ENCODE measurements around the gene ELF1. TPM values are rescaled to one million over a fixed set of nuclear protein-coding genes. Genes with fewer than 3 reads are reported as not detected.
A peak's percentile ranks its signal among the peaks of the same experiment; 100 is the strongest.

Gene ELF1
- 28.9 TPM for polyA plus RNA-seq (ENCODE audit: insufficient read length)

DNA sequence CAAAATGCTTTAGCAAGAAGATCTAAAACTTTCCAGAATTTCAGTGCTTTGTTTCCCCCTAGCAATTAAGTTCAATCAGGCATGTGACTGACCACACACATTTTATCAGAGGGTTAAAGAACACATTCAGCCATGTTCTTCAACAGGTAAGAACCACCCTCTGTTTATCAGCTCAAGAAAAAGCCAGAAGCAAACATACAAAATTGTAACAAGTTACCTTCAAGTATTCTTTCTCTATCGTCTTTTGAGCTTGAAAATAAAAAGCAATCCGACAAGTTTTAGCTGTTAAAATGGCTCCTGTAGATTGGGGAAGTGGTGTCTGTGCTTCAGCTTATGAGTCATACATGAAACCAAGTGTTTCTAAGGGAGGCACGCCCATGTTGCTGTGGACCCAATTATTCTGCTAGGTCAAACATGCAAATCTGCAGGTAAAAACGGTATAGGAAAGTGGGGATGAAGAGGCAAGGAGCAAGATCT lies at the start of gene ELF1:
Gene ELF1 (minus strand): TSS at position 306 of the 477 bp plus-strand sequence. CDS start 37,262 bp downstream, outside the sequence.
- peak; percentile 31 for DNase-seq (ENCODE audit: low read depth)

DNA sequence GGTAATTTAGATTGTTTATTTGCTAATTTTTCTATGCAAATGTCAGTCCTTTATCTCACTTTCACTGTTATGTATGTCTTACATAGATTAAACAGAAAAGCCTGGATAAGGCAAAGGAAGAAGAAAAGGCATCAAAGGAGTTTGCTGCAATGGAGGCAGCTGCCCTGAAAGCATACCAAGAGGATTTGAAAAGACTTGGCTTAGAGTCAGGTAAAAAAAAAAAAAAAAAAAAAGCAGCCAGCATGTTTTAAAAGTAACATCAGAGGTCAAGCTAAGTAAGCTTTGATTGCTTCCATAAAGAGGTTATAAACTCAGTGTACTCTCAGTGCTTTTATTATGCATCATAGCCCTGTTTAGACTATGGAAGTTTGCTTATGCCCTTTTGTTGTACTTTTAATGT lies 46.0 kb upstream of the ELF1 start:
- DNase-seq (ENCODE audit: low read depth): no peak

DNA sequence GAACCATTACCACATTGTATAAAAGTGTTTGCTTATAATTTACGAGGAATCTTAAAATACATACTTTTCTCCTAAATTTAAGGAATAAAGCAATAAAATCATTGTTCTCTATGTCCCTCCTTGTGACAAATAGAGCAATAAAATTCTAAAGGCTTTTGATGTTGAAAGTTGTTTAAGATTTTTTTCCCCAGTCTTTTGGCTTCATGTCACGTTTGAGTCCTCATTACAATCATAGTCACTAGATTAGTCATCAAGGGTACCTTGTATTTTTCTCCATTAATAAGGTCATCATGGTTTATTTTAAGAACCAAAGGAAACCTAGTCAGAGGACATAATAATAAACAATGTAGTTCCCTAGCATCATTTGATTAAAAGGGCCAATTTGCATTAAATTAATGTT lies 45.4 kb upstream of the ELF1 start:
- DNase-seq (ENCODE audit: low read depth): no peak

DNA sequence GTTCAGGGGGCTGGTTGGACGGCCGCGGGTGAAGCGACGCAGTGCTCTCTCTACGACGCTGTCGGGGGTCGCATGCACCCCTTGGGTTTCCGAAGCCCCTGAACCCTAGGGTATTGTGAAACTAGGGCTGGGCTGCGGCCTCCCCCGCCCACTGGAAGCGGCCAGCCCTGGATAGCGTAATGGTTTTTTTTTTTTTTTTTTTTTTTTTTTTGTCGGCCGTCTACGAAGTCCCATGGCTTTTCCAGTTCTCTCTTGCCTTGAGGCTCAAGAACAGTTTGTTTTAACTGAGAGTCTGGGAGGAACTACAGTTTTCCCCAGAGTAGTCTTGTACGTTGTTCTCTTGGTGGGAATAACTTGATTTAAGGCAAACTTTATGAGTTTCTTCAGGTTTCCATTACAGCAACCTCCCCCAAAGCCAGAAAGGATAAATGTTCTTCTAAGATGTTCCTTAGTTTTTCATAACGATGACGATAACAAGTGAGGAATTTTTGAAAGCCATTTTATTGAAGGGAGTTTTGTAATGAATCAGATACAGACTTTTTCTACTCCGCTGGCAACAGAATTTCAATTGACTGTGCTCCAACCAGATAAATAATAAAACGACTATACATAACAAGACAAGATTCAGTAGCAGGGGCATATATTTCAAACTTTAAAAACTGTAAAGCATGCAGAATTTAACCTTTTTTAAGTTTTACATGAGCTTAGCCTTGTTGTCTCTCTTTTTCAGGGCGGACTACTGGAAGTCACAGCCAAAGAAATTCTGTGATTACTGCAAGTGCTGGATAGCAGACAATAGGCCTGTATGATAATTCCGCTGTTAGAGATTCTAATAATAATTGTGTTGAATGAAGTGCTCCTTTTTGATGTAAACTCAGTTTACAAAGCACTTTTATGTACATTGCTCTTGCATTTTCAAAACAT lies 43.1 kb upstream of the ELF1 start:
- peak; percentile 54 for DNase-seq (ENCODE audit: low read depth)

DNA sequence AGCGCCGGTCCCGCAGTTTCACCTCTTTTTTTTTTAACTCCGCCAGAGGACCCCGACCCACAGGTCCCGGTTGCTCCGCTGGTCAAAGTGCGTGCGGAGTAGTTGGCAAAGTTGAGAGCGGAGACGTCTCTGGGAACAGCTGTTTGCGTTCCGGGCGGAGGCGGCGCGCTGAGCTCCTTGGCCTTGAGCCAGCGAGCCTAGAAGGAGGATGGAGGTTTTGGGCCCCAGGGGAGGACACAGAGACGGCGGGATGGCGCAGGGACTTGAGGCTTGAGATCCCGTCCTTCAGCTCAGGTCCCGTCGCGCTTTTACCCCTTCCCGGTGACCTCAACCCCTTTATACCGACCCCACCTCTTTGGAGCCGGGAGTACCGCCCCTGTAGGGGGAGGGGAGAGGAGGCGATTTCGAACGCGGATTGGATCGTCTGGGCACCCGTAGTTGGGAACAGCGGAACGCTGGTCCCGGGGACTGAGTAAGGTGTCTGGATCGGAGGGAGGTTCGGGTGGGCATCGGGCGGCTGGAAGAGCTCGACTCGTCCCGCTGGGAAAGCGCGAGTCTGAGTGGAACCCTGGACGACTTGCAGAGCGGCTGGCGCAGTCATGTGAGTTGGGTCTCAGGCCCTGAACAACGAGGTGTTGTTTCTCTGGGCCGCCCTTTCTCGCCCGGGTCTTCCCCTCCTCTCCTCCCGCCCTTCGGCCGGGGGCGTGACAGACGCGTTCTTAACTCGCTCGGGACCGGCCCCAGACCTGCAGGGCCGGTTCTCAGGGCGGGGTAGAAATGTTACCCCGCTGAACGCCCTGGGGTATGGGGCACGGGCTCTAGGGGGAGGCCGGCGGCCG lies 42.2 kb upstream of the ELF1 start, which contains the start of gene WBP4:
Gene WBP4 (plus strand): TSS at position 435 of the 839 bp plus-strand sequence. CDS start 165 bp downstream, at position 600.
- peak; percentile 95 for DNase-seq (ENCODE audit: low read depth)

DNA sequence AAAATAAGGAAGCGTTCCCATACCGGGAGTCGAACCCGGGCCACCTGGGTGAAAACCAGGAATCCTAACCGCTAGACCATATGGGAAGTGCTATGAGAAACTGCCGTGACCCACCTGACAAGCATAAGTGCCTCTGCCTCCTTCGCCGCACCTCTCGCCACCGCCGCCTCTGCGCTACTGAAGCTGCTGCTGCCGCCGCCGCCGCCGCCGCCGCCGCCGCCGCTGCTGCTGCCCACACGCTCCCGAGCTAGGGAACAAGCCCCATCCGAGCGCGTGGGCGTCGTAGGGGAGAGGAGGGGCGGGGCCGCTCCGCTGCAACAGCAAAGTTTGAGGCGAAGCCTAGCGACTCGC lies 41.6 kb upstream of the ELF1 start:
- DNase-seq (ENCODE audit: low read depth): peak; percentile 64

DNA sequence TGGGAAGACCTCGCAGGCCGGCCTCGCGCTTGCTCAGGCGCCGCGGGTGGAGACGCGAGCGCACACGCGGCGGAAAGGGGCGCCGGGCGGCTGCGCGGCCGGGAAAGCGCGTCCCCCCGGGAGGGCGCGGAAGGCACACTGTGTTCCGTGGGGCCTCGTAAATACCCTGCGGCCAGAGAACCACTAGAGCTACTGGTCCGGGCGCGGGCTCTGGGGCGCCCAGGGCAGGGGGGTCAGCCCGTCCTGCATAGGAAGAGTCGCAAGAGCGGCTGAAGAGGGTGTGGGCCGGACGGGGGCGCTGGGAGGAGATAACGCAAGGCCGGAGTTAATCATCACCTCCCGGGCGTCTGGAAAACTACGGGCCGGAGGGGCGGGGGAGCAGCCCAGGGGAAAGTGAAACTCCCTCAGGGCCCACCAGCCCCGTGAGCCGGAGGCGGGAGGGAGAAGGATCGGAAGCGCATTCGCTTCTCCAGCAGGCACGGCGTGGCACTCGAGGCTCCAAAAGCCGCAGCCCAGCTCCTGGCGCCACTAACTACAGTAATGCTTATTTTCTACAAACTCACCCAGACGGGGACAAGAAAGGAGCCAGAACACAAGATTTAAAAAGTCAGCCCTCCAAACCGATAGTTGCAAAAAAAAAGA lies 41.1 kb upstream of the ELF1 start:
- DNase-seq (ENCODE audit: low read depth): no peak

DNA sequence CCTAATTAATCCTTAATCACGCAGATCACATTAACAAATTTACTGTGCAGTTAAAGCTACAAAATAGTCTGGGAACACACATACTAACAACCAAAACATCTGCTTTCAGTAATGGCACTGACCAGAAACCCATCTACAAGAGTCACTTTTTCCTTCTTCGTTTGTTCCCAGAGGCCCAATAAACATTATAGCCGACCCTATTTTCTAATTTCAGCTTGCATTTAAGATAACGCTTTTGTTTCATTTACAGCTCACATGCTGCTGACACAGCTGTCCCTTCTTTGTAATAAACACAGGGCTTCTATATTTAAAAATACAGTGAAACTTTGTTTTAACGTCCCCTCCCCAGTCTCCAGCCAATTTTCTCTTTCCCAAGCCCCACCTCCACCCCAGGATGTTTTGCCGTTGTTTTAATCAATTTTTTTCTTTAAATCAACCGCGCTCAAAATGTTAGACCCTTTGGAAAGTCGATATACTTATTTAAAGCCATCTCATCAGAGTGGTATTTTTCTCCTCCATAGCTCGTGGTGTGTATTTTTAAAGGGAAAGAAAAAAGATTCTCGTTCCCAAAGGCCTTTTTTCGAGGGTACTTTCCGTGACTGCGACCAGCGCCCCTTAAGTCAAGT lies 40.5 kb upstream of the ELF1 start:
- DNase-seq (ENCODE audit: low read depth): no peak

DNA sequence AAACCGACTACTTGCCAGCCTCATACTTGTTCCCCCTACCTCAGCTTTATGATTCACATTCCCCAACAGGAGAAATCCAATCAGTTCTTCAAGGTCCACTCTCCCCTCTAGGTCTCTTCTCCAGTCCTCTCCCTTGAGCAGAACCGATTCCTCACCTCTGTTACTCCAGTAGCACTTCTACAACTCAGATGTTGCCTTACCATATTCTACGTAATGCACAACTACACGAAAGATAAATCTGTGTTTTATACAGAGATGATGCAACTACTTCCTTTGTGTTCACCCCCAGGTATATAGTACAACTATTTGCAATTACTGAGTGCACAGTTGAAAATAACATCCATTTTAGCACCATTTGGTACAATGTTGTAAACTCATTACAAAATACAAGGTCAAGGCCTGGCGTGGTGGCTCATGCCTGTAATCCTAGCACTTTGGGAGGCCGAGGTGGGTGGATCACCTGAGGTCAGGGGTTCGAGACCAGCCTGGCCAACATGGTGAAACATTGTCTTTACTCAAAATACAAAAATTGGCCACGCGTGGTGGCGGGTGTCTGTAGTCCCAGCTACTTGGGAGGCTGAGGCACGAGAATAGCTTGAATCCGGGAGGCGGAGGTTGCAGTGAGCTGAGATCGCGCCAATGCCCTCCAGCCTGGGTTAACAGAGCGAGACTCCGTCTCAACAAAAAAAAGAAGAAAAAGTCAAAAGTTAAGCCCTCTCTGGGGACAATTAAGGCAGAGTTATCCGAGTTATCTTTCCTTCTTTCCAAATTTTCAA lies 39.4 kb upstream of the ELF1 start:
- no peak for DNase-seq (ENCODE audit: low read depth)

DNA sequence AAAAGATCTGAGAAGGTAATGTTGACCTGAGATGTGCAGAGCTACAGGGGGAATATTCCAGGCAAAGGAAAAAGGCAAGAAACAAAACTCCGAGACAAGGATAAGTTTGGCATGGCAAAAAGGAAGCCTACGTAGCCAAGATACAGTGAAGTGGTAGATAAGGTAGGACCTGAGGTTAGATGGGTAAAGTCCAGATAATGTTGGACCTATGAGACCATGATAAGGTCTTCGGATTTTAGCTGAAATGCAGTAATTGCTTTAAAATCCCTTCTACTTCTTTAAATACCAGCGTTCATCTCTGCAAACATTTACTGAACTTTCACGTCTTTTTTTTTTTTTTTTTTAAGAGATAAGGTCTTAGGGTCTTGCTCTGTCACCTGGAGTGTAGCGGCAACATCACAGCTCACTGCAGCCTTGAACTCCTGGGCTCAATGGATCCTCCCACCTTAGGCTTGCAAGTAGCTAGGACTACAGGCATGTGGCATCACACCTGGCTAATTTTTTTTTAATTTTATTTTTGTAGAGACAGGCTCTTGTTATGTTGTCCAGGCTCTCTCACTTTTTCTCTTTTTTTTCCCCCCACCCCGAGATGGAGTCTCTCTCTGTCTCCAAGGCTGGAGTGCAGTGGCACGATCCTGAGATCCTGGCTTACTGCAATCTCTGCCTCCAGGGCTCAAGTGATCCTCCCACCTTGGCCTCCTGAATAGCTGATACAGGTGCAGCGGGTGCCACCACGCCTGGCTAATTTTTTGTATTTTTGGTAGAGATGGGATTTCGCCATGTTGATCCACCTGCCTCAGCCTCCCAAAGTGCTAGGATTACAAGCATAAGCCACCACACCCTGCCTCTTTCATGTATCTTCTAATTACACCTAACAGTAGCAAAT lies 38.0 kb upstream of the ELF1 start:
- no peak for DNase-seq (ENCODE audit: low read depth)

DNA sequence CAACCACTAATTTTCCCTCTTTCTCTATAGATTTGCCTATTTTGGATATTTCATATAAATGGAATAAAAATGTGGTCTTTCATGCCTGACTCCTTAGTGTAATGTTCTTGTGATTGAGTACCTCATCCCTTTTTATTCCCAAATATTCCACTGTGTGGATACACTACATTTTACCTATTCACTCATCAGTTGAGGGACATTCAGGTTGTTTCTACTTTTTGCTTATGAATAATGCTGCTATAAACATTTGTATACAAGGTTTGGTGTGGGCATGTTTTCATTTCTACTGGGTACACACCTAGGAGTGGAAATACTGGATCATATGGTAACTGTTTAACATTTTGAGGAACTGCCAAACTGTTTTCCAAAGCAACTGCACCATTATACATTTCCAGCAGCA lies 37.1 kb upstream of the ELF1 start:
- DNase-seq (ENCODE audit: low read depth): no peak

DNA sequence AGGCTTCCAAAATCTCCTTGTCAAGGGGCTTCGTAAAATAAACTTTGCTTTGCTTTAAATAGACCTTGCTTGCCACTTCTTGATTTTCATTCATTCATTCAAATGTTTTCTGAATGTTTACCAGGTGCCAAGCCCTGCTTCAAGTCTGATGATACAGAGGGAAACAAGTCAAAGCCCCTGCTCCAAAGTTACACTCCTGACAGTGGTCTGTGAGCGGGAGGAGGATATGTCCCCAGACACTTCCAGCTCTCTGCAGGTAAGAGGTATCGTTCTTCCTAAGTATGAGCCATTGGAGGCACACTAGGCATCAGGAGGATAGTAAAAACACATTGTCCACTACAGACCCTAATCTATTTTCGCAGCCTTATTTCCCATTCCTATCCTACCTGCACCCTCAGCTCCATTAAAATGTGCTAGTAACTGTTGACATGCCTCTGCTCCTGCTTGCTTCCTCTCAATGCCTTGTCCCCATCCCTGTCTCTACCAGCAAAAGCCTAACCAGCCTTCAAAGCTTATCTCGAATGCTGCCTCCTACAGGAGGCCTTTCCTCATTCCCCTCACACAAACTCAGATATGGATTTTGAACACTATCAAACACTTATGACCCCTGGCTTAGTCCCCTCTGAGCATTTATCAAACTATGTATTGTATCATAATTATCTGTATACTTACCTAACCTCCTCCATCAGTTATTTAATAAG lies 36.0 kb upstream of the ELF1 start:
- no peak for DNase-seq (ENCODE audit: low read depth)

DNA sequence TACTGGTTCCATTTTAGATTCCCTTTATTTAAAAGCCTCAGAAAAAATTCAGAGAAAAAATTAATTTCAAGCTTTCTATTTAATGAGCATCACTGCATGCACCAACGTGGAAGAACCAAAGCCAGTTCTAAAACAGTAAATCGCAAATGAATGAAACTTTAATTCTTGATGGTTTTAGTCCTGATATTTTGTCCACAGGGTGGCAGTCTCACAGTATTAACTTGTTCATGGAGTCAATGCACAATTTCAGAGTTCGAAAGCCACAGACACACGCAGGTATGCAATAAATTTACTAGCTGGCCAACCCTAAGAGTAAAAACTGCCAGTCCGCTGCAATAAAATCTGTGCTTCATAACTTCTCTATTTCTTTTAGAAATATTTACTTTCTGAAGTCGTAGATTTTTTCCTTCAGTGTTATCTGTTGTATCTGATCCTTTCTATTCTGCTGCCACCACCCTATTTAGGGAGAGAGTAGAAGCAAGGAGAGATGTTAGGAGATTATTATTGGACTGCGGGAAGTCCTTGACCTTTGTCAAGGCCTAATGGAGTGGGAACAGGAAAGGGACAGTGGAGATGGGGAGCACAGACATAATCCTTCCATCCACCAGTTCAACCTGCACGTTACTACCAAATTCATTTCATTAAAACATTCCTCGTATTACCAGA lies 35.2 kb upstream of the ELF1 start:
- DNase-seq (ENCODE audit: low read depth): no peak

DNA sequence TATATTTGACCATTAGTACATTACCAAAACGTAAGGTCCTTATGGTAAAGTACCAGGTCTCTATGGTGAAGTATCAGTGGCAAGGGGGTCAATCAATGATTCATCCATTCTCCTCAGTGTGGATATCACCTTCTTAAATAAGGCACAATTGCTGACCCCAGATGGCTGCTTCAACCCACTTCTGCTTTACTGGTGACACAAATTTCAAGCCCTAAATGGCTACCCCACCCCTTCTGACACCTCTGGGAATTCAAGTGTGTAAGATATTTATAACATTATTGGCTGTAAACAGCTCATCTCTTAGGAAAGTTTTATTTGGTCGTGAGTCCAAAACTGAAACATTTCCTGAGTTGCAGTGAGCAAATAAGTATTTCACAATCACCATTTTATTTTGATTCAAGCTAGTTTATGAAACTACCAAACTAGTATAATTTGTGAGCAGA lies 34.3 kb upstream of the ELF1 start:
- DNase-seq (ENCODE audit: low read depth): no peak

DNA sequence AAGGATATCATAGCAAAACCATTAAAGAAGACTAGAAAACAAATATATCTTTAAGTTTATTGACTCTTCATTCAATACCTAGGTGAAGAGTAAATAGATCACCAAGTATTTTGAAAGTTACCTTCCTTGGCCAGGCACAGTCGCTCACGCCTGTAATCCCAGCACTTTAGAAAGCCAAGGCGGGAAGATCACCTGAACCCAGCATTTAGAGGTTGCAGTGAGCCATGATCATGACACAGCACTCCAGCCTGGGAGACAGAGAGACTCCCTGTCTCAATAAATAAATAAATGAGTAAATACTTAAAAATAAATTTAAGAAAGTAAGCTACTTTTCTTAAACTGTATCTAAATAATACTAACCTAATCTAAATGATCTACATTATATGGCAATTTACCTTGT lies 33.3 kb upstream of the ELF1 start:
- DNase-seq (ENCODE audit: low read depth): no peak

DNA sequence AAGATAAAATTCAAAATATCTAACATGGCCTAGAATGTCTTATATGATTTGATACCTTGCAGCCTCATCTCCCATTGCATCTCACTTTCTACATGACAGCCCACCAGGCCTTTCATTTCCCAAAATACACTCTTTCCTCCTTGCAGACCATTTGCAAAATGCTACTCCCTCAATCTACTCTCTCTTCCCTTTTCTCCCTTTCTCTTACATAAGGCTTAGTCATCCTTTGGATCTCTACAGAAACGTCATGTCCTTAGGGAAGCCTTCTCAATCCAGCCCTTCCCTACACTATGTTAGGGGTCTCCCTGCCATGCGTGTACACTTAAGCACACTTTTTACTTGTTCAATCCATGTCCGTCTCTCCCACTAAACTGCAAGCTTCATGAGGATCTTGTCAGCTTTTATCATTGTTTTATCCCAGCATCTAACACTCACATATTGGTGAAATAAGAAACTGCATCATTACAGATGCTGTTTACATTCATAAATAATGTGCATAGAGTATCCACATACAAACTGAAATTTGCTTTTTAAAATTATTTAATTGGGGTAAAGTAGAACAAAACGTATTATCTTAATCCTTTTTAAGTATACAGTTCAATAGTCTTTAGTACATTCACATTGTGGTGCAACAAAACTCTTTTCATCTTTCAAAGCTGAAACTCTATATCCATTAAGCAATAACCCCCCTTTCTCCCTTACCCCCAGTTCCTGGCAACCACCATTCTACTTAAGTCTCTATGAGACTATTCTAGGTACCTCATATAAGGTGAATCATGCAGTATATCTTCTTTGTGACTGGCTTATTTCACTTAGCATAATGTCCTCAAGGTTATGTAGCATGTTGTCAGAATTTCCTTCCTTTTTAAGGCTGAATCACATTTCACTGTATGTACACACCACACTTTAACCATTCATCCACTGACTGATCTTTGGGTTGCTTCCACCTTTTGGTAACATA lies 30.6 kb upstream of the ELF1 start:
- no peak for DNase-seq (ENCODE audit: low read depth)

DNA sequence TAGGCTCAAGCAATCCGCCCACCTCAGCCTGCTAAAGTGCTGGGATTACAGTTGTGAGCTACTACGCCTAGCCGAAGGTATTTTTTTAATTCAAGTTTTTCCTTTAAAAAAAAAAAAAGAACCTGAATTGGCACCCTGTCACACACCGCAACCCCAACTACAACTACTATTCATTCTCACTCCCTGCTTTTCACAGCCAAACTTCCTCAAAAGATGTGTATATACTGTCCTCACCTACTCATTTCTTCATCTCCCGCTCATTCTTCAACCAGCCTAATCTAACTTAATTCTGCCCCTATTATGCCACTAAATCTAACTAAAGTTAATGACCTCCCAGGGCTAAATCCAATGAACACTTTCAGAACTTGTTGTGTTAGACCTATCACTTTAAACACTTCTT lies 29.5 kb upstream of the ELF1 start:
- no peak for DNase-seq (ENCODE audit: low read depth)
